HL-60 (cell line): ENCODE results near the gene A3GALT2.

Experiments
- CTCF ChIP-seq: IDR thresholded peaks from one replicate; pipeline ENCODE4 v1.5.1; 2011; ENCODE audit warnings: low read length, control low read depth, inconsistent platforms; ENCODE audit not compliant: insufficient read depth
- POLR2AphosphoS5 ChIP-seq: IDR thresholded peaks from 2 replicates; pipeline ENCODE4 v1.6.1; 2012; ENCODE audit warnings: low read depth

- TF ChIP-seq CTCF (no peak), POLR2AphosphoS5 (no peak)
These were observed 63.6 kb downstream of the A3GALT2 start for GRCh38 chr1:33257207-33257771.
